Activated CD4-positive, alpha-beta T cell treated with anti-CD3 and anti-CD28 coated beads, Interleukin-2, amount 10 ng/mL, durations not matched to agents 7 days and 5 days (primary cell): ENCODE data around the gene TTC23. TPM values are rescaled to one million over a fixed set of nuclear protein-coding genes. Genes with fewer than 3 reads are reported as not detected.

Source experiments
- CTCF ChIA-PET: fragments of 350-600 bp; sonication (Branson Sonifier 250); formaldehyde crosslinking; loops from one replicate; lab custom pipeline; 2021; ENCODE audit warnings: antibody characterized with exemption; lab: Charles Lee
- POLR2A ChIA-PET: fragments of 350-600 bp; sonication (Branson Sonifier 250); formaldehyde crosslinking; loops from one replicate; lab custom pipeline; 2021; ENCODE audit warnings: antibody characterized with exemption; lab: Charles Lee
- DNase-seq: peaks from one replicate; pipeline ENCODE4 v3.0.0-alpha.2; 2020
- H3K27ac Mint-ChIP-seq: one replicate; pipeline ENCODE4 v1.8.0; 2021; ENCODE audit warnings: mild to moderate bottlenecking, moderate library complexity, mixed read lengths
- H3K27me3 Mint-ChIP-seq: one replicate; pipeline ENCODE4 v1.8.0; 2021; ENCODE audit warnings: mixed read lengths
- H3K36me3 Mint-ChIP-seq: one replicate; pipeline ENCODE4 v1.8.0; 2021; ENCODE audit warnings: low read depth, mixed read lengths
- H3K4me1 Mint-ChIP-seq: one replicate; pipeline ENCODE4 v1.8.0; 2021; ENCODE audit warnings: mixed read lengths
- H3K4me3 Mint-ChIP-seq: one replicate; pipeline ENCODE4 v1.8.0; 2021; ENCODE audit warnings: mild to moderate bottlenecking, moderate library complexity, mixed read lengths
- H3K9me3 Mint-ChIP-seq: one replicate; pipeline ENCODE4 v1.8.0; 2021; ENCODE audit warnings: mixed read lengths
- total RNA-seq, 2 experiments: library from RNA; stranded (reverse); gene quantifications; one replicate each; pipeline ENCODE4 v1.2.3, GENCODE V29; 2021

The TTC23 gene
- total RNA-seq, 2 experiments from 2014 or later: 1.6 to 3.1 TPM

GRCh38 chr15:99180086-99180963, 69.1 kb downstream of the TTC23 start:
- H3K4me1 Mint-ChIP-seq: no peaks in the 10 kb centered on the region
- ChIA-PET POLR2A (no interaction called here), CTCF (interaction anchor here (0.6 kb wide), 1 partner anchor 432 kb away, joined by 3 read pairs; no protein-coding TSS in a partner anchor)
- no peaks in the 10 kb centered on the region for H3K27me3 Mint-ChIP-seq
- H3K36me3 Mint-ChIP-seq: no peaks in the 10 kb centered on the region
- no peak overlapping the region for H3K4me3 Mint-ChIP-seq
- no peaks in the 10 kb centered on the region for H3K9me3 Mint-ChIP-seq
- H3K27ac Mint-ChIP-seq: no peak overlapping the region
- no peak for DNase-seq

GRCh38 chr15:99177679-99178078, 71.7 kb downstream of the TTC23 start:
- CTCF ChIA-PET: interaction anchor here (1.3 kb wide), 1 partner anchor 101 kb away, joined by 4 read pairs; no protein-coding TSS in a partner anchor
- Mint-ChIP-seq H3K36me3 (no peaks in the 10 kb centered on the region), H3K4me1 (no peaks in the 10 kb centered on the region), H3K27ac (no peak overlapping the region), H3K4me3 (no peak overlapping the region), H3K27me3 (no peaks in the 10 kb centered on the region), H3K9me3 (no peaks in the 10 kb centered on the region)
- DNase-seq: no peak
- POLR2A ChIA-PET: no interaction called here

- Mint-ChIP-seq H3K4me3 (no peak overlapping the region), H3K36me3 (no peaks in the 10 kb centered on the region), H3K4me1 (no peaks in the 10 kb centered on the region), H3K9me3 (no peaks in the 10 kb centered on the region), H3K27me3 (no peaks in the 10 kb centered on the region), H3K27ac (no peak overlapping the region)
- no peak for DNase-seq
- CTCF ChIA-PET: no interaction called here
- POLR2A ChIA-PET: no interaction called here
Observed at GRCh38 chr15:99176757-99177156, 72.6 kb downstream of the TTC23 start.

GRCh38 chr15:99174567-99175395, 74.6 kb downstream of the TTC23 start:
- no peak for DNase-seq
- Mint-ChIP-seq H3K36me3 (no peaks in the 10 kb centered on the region), H3K9me3 (no peaks in the 10 kb centered on the region), H3K27ac (no peak overlapping the region), H3K4me1 (no peaks in the 10 kb centered on the region), H3K4me3 (no peak overlapping the region), H3K27me3 (no peaks in the 10 kb centered on the region)
- POLR2A ChIA-PET: no interaction called here
- CTCF ChIA-PET: interaction anchor here (0.6 to 1.3 kb wide), 3 partner anchors 13 to 108 kb away, joined by 3 to 5 read pairs (median 3); no protein-coding TSS in a partner anchor

- POLR2A ChIA-PET: no interaction called here
Observed at GRCh38 chr15:99172989-99173388, 76.4 kb downstream of the TTC23 start.

GRCh38 chr15:99172171-99172570, 77.2 kb downstream of the TTC23 start:
- H3K4me1 Mint-ChIP-seq: no peaks in the 10 kb centered on the region
- no peak for DNase-seq
- no peaks in the 10 kb centered on the region for H3K36me3 Mint-ChIP-seq
- no peaks in the 10 kb centered on the region for H3K9me3 Mint-ChIP-seq
- ChIA-PET CTCF (no interaction called here), POLR2A (no interaction called here)
- no peak overlapping the region for H3K4me3 Mint-ChIP-seq
- H3K27me3 Mint-ChIP-seq: no peaks in the 10 kb centered on the region
- no peak overlapping the region for H3K27ac Mint-ChIP-seq

More at GRCh38 chr15:99172989-99173388, 76.4 kb downstream of the TTC23 start:
- Mint-ChIP-seq H3K4me1 (no peaks in the 10 kb centered on the region), H3K27ac (no peak overlapping the region), H3K4me3 (no peak overlapping the region), H3K9me3 (no peaks in the 10 kb centered on the region), H3K27me3 (no peaks in the 10 kb centered on the region), H3K36me3 (no peaks in the 10 kb centered on the region)
- DNase-seq: no peak
- CTCF ChIA-PET: no interaction called here

- no peak for DNase-seq
- POLR2A ChIA-PET: no interaction called here
Observed at GRCh38 chr15:99170476-99171065, 78.8 kb downstream of the TTC23 start.

GRCh38 chr15:99169769-99170311, 79.5 kb downstream of the TTC23 start:
- H3K27me3 Mint-ChIP-seq: no peaks in the 10 kb centered on the region
- H3K9me3 Mint-ChIP-seq: no peaks in the 10 kb centered on the region
- no peak for DNase-seq
- ChIA-PET POLR2A (no interaction called here), CTCF (no interaction called here)
- no peaks in the 10 kb centered on the region for H3K4me1 Mint-ChIP-seq
- H3K27ac Mint-ChIP-seq: no peak overlapping the region
- H3K36me3 Mint-ChIP-seq: no peaks in the 10 kb centered on the region
- no peak overlapping the region for H3K4me3 Mint-ChIP-seq

More at GRCh38 chr15:99170476-99171065, 78.8 kb downstream of the TTC23 start:
- no peaks in the 10 kb centered on the region for H3K27me3 Mint-ChIP-seq
- no peaks in the 10 kb centered on the region for H3K9me3 Mint-ChIP-seq
- CTCF ChIA-PET: no interaction called here
- no peak overlapping the region for H3K4me3 Mint-ChIP-seq
- no peaks in the 10 kb centered on the region for H3K4me1 Mint-ChIP-seq
- no peaks in the 10 kb centered on the region for H3K36me3 Mint-ChIP-seq
- no peak overlapping the region for H3K27ac Mint-ChIP-seq

GRCh38 chr15:99168601-99169580, 80.5 kb downstream of the TTC23 start:
- ChIA-PET CTCF (no interaction called here), POLR2A (no interaction called here)
- no peak overlapping the region for H3K27ac Mint-ChIP-seq
- H3K27me3 Mint-ChIP-seq: no peaks in the 10 kb centered on the region
- no peak for DNase-seq
- H3K4me3 Mint-ChIP-seq: no peak overlapping the region
- H3K4me1 Mint-ChIP-seq: peaks cover 2% of the 10 kb centered on the region
- H3K36me3 Mint-ChIP-seq: no peaks in the 10 kb centered on the region
- no peaks in the 10 kb centered on the region for H3K9me3 Mint-ChIP-seq

- Mint-ChIP-seq H3K9me3 (no peaks in the 10 kb centered on the region), H3K4me3 (no peak overlapping the region), H3K4me1 (peaks cover 9% of the 10 kb centered on the region), H3K27ac (no peak overlapping the region), H3K36me3 (no peaks in the 10 kb centered on the region), H3K27me3 (no peaks in the 10 kb centered on the region)
- no peak for DNase-seq
- POLR2A ChIA-PET: no interaction called here
- CTCF ChIA-PET: no interaction called here
Observed at GRCh38 chr15:99167640-99168039, 81.7 kb downstream of the TTC23 start.

- peaks cover 9% of the 10 kb centered on the region for H3K4me1 Mint-ChIP-seq
- DNase-seq: no peak
- no peaks in the 10 kb centered on the region for H3K36me3 Mint-ChIP-seq
- H3K9me3 Mint-ChIP-seq: no peaks in the 10 kb centered on the region
- H3K27ac Mint-ChIP-seq: no peak overlapping the region
- ChIA-PET POLR2A (no interaction called here), CTCF (no interaction called here)
- H3K4me3 Mint-ChIP-seq: no peak overlapping the region
- no peaks in the 10 kb centered on the region for H3K27me3 Mint-ChIP-seq
Observed at GRCh38 chr15:99167201-99167600, 82.2 kb downstream of the TTC23 start.
